ENCODE measurements around the gene CABLES2. TPM values are rescaled to one million over a fixed set of nuclear protein-coding genes. Genes with fewer than 3 reads are reported as not detected.

CABLES2 gene
- total RNA-seq, 1 experiment from 2014 or later: 6.0 TPM

GRCh38 chr20:62412194-62413024 is 5.3 kb upstream of the CABLES2 start:
- no peaks in the 10 kb centered on the region for H3K36me3 ChIP-seq
- DNase-seq: no peak
- no peaks in the 10 kb centered on the region for H3K27me3 ChIP-seq
- no peak overlapping the region for H3K4me3 ChIP-seq
- H3K9me3 ChIP-seq: no peaks in the 10 kb centered on the region

- no peak for DNase-seq
- Histone ChIP-seq H3K27me3 (no peaks in the 10 kb centered on the region), H3K4me3 (no peak overlapping the region), H3K9me3 (no peaks in the 10 kb centered on the region), H3K36me3 (no peaks in the 10 kb centered on the region)
Measured at GRCh38 chr20:62411479-62412193, 4.6 kb upstream of the CABLES2 start.

DNA sequence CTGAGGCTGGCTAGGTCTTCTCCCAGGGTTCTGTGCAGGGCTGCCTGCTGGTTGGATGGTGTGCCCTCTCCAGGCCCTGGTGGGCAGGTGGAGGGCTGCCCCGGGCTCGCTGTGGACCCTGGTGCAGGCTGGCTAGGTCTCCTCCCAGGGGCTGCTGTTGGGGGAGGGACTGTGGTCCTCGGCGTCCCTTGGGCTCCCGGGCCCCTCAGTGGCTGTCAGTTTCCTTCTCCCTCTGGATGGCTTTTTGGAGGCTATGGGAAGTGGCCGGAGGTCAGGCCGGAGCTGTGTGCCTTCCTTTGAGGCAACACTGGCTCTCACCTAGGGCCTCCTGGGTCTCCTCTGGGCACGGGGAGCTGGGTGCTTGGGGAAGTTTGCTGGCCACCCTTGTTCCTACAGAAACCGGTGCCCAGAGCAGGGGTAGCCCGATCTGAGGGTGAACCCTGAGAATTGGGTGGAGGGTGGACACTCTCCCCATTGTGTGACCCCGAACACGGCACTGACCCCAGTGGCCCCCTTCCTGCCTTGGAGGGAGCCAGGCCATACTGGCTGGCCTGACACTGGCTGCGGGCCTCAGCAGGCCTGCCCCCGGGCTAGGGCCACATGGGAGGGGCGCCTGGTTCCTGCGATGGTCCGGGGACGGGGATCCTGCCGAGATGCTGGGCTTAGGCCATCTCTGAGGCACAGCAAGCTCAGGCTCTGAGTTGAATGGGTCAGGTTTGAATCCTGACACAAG is 3.8 kb upstream of the CABLES2 start:
- no peak for DNase-seq
- H3K27me3 ChIP-seq: no peaks in the 10 kb centered on the region
- H3K9me3 ChIP-seq: no peaks in the 10 kb centered on the region
- no peaks in the 10 kb centered on the region for H3K36me3 ChIP-seq
- no peak overlapping the region for H3K4me3 ChIP-seq

- no peak overlapping the region for H3K4me3 ChIP-seq
- DNase-seq: peak; percentile 42
- no peaks in the 10 kb centered on the region for H3K27me3 ChIP-seq
- H3K9me3 ChIP-seq: no peaks in the 10 kb centered on the region
- H3K36me3 ChIP-seq: no peaks in the 10 kb centered on the region; the same call in 1 of the 2 replicates
Measured at GRCh38 chr20:62409931-62410745, 3.1 kb upstream of the CABLES2 start.

GRCh38 chr20:62409086-62409853 is 2.2 kb upstream of the CABLES2 start:
- Histone ChIP-seq H3K27me3 (no peaks in the 10 kb centered on the region), H3K9me3 (no peaks in the 10 kb centered on the region), H3K36me3 (peaks cover 2% of the 10 kb centered on the region; the same call in 1 of the 2 replicates), H3K4me3 (no peak overlapping the region)
- no peak for DNase-seq

DNA sequence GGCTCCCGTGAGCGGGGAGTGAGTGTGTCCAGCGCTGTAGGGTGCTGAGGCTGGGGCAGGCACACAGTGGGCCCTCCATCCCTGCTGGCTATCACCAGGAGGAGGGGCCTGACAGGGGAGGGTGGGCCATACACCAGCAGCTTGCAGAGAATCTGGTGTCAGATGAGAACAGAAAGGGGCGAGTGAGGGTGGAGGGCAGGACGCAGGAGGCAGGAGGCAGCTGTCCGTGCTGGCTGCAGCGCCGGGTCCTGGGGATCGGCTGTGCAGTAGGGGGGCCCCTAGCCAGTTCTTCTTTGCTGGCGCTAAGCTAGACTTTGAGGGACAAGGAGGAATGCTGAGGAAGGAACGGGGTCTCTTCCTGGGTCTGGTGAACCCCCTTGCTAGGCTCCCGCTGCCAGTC is 1.6 kb upstream of the CABLES2 start:
- Histone ChIP-seq H3K27me3 (no peaks in the 10 kb centered on the region), H3K4me3 (no peak overlapping the region), H3K36me3 (peaks cover 3% of the 10 kb centered on the region), H3K9me3 (no peaks in the 10 kb centered on the region)
- no peak for DNase-seq

DNA sequence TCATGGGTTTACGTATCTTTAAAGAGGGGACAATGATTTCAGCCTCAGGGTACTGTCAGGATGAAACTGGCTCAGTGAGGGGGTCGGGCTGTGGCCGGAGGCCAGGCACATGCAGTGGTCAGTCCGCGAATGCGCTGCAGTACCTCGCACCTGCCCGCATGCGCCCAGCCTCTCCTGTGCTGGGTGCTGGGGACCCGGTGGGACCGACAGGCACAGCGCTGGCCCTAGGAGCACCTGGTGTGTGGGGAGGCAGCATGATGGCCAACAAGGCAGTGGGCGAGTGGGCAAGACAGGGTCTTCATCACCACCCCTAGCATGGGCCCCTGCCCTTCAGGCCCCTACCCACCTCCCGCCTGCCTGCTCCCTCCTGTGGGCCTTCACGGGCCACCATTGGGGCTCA is 970 bp upstream of the CABLES2 start:
- H3K9me3 ChIP-seq: no peaks in the 10 kb centered on the region
- H3K27me3 ChIP-seq: no peaks in the 10 kb centered on the region
- DNase-seq: no peak
- H3K4me3 ChIP-seq: no peak overlapping the region
- peaks cover 3% of the 10 kb centered on the region for H3K36me3 ChIP-seq

GRCh38 chr20:62406635-62407176 is 379 bp downstream of the CABLES2 start:
- no peaks in the 10 kb centered on the region for H3K27me3 ChIP-seq

GRCh38 chr20:62405981-62406513 is 1.0 kb downstream of the CABLES2 start:
- no peaks in the 10 kb centered on the region for H3K9me3 ChIP-seq
- H3K27me3 ChIP-seq: no peaks in the 10 kb centered on the region
- no peak for DNase-seq
- H3K36me3 ChIP-seq: peaks cover 9% of the 10 kb centered on the region
- peak overlapping the region; percentile 68 for H3K4me3 ChIP-seq

More at GRCh38 chr20:62406635-62407176, 379 bp downstream of the CABLES2 start:
- Histone ChIP-seq H3K4me3 (peak overlapping the region; percentile 68), H3K36me3 (peaks cover 9% of the 10 kb centered on the region), H3K9me3 (no peaks in the 10 kb centered on the region)
- DNase-seq: no peak

GRCh38 chr20:62405108-62405980 is 1.7 kb downstream of the CABLES2 start:
- H3K27me3 ChIP-seq: no peaks in the 10 kb centered on the region
- H3K36me3 ChIP-seq: peaks cover 9% of the 10 kb centered on the region
- H3K9me3 ChIP-seq: no peaks in the 10 kb centered on the region
- peak overlapping the region; percentile 68 for H3K4me3 ChIP-seq
- DNase-seq: peak; percentile 34

DNA sequence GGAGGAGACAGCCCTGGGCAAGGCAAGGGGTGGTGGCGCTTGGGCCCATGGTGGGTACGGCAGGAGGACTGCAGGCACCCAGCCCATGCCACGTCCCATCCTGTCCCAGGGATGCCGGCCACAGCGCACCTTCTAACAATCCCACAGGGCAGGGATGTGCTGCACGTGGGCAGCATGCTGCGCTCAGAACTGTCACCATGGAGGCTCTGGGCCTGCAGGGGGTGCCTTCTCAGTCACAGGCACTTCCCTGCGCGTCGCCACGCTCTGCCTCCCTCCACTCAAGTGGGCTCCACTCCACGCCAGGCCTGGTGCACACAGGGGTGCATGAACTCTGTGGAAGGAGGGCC is 2.4 kb downstream of the CABLES2 start:
- no peak for DNase-seq
- Histone ChIP-seq H3K4me3 (no peak overlapping the region), H3K36me3 (peaks cover 9% of the 10 kb centered on the region), H3K27me3 (no peaks in the 10 kb centered on the region), H3K9me3 (no peaks in the 10 kb centered on the region)

GRCh38 chr20:62404112-62404665 is 2.9 kb downstream of the CABLES2 start:
- no peaks in the 10 kb centered on the region for H3K9me3 ChIP-seq
- H3K27me3 ChIP-seq: no peaks in the 10 kb centered on the region
- H3K36me3 ChIP-seq: peaks cover 9% of the 10 kb centered on the region
- DNase-seq: no peak
- no peak overlapping the region for H3K4me3 ChIP-seq

GRCh38 chr20:62403331-62403730 is 3.8 kb downstream of the CABLES2 start:
- Histone ChIP-seq H3K36me3 (peaks cover 9% of the 10 kb centered on the region), H3K4me3 (no peak overlapping the region), H3K27me3 (no peaks in the 10 kb centered on the region), H3K9me3 (no peaks in the 10 kb centered on the region)
- no peak for DNase-seq

DNA sequence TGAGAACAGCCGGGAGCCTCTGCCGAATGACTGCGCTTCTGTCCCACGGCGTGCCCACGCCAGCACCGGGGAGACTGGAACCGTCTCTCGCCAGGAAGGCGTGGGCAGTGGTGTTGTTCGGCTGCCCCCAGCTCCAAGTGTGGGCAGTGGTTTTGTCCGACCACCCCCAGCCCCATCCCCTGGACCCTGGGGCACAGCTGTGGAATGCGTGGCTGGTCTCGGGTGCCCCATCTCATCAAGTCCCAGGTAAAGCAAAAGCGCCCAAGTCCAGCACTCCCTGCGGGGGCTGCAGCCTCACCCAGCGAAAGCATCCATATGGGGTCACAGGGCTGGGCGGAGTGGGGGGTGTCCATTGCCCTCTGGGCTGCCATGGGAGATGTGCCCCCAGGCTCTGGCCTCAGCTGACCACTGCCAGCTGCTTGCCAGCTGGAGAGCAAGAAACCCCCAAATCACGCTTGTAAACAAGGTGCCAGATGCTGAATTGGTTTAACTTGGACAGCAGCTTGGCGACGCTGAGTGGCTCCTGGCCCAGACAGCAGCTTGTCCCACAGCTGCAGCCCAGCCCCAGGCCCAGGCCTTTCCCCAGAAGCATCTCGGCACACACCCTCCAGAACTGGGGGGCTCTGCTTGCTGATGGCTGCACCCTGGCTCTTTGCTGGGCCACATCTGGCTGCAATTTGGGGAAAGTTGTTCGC is 4.5 kb downstream of the CABLES2 start:
- H3K36me3 ChIP-seq: peaks cover 9% of the 10 kb centered on the region
- no peaks in the 10 kb centered on the region for H3K9me3 ChIP-seq
- H3K27me3 ChIP-seq: no peaks in the 10 kb centered on the region
- no peak overlapping the region for H3K4me3 ChIP-seq
- no peak for DNase-seq
